Adrenal gland (tissue), 12 donors: ENCODE results near the gene TRAF6. TPM values are rescaled to one million over a fixed set of nuclear protein-coding genes. Genes with fewer than 3 reads are reported as not detected.

Experiments used
- DNase-seq, 7 donors: peaks; one replicate each; pipeline ENCODE4 v3.0.0-alpha.2; 2019 to 2020
- H3K27ac ChIP-seq, 5 donors: fragments of 200-600 bp; sonication (generic) in 4 of 5; 1 replicate in 3 of 5; 2 replicates in 2 of 5; pipeline versions ENCODE4 v1.5.1 to v1.8.0; 2016 to 2020; ENCODE audit warnings: mild to moderate bottlenecking in 1 of 5
- H3K27me3 ChIP-seq: fragments of 200-600 bp; 2 replicates; pipeline ENCODE4 v1.8.0; 2021
- H3K36me3 ChIP-seq, 2 donors: fragments of 200-600 bp; replicated peaks in 1 of 2; 1 replicate in 1 of 2; 2 replicates in 1 of 2; pipeline versions ENCODE4 v1.5.1 to v1.8.0; 2018 to 2022
- H3K4me1 ChIP-seq, 2 donors: fragments of 200-600 bp; replicated peaks in 1 of 2; 1 replicate in 1 of 2; 2 replicates in 1 of 2; pipeline versions ENCODE4 v1.5.1 to v1.8.0; 2018 to 2021
- H3K4me3 ChIP-seq, 4 donors: fragments of 200-600 bp; sonication (generic) in 3 of 4; one replicate each; pipeline ENCODE4 v1.5.1; 2016 to 2018
- H3K9me3 ChIP-seq, 3 donors: fragments of 200-600 bp; sonication (generic) in 1 of 3; replicated peaks in 1 of 3; 1 replicate in 2 of 3; 2 replicates in 1 of 3; pipeline versions ENCODE4 v1.5.1 to v1.8.0; 2016 to 2021
- POLR2A ChIP-seq, 2 donors: fragments of 450-650 bp; IDR thresholded peaks; one replicate each; pipeline ENCODE4 v1.6.1; 2017; ENCODE audit warnings: antibody characterized with exemption in 2 of 2, mild to moderate bottlenecking in 2 of 2, moderate library complexity in 1 of 2
- WGBS, 4 donors: extraction: QIAGEN DNeasy Blood & Tissue Kit in 2 of 4; methylation state at CpG; one replicate each; pipeline versions ENCODE4 v1.1.5 to v1.1.7; 2013 to 2017; 5-methylcytosine and 5-hydroxymethylcytosine counted together
- intact Hi-C, 2 donors: fragments of 100-400 bp; cut with DNase I; formaldehyde crosslinking; loops; one replicate each; pipeline versions ENCODE4 v1.14.1 to v1.15.0; 2022 to 2023
- polyA plus RNA-seq, 3 donors: library from polyadenylated mRNA; stranded (reverse); fragments of 200-250 nt in 2 of 3; fragments of 350-450 nt in 1 of 3; fragmentation: Illumina TruSeq in 1 of 3; extraction: RNeasy Lipid Tissue Mini Kit (QIAGEN cat#74804) in 1 of 3; gene quantifications; one replicate each; pipeline ENCODE4 v1.2.3, GENCODE V29; 2013 to 2014
- total RNA-seq, 9 donors: library from RNA; depleted of rRNA in 4 of 9; stranded (reverse); fragments of >200 nt in 4 of 9; fragments of 120-200 nt in 1 of 9; fragmentation: NEBNext Ultra II Directional in 1 of 9; extraction: Animal tissue kit (Norgen Biotek cat#: 25700) in 1 of 9; gene quantifications; one replicate each; pipeline versions ENCODE4 v1.1.0 to v1.2.4, GENCODE V29; 2013 to 2023
- TF ChIP-seq, protein P1 (sequence below), 6 experiments: fragments of 450-650 bp in 4 of 6; fragments of 200-600 bp in 2 of 6; sonication (generic) in 1 of 6; IDR thresholded peaks; 1 replicate in 5 of 6; 2 replicates in 1 of 6; pipeline versions ENCODE4 v1.5.1 to v1.8.0; 2016 to 2021; ENCODE audit warnings: antibody characterized with exemption in 6 of 6, mild to moderate bottlenecking in 2 of 6, moderate library complexity in 1 of 6
- donor health status: healthy with polysubstance abuse.
- donor health status: Bipolar disorder and iron deficiency.
- donor health status: DM: yes; HTN: yes; CAD: no.
- donor health status: DM: no; HTN: no; CAD: no.
- donor health status: DM: no; HTN: no; CAD: no.
- donor health status: DM: yes; HTN: yes; CAD: no.

Gene TRAF6
- total and polyA plus RNA-seq, 12 donors, result 2.3 to 18.5 (median 14.6) TPM

GRCh38 chr11:36492724-36493304, 17.3 kb downstream of the TRAF6 start:
- DNase-seq, result peak in 1 of 7 donors; percentile 27
- H3K4me3 ChIP-seq, result no peak overlapping the region
- intact Hi-C loops, result no loop called here
- no peaks in the 10 kb centered on the region for H3K4me1 ChIP-seq
- H3K27me3 ChIP-seq, result no peaks in the 10 kb centered on the region
- no peak overlapping the region for H3K27ac ChIP-seq
- TF ChIP-seq, protein P1, sequence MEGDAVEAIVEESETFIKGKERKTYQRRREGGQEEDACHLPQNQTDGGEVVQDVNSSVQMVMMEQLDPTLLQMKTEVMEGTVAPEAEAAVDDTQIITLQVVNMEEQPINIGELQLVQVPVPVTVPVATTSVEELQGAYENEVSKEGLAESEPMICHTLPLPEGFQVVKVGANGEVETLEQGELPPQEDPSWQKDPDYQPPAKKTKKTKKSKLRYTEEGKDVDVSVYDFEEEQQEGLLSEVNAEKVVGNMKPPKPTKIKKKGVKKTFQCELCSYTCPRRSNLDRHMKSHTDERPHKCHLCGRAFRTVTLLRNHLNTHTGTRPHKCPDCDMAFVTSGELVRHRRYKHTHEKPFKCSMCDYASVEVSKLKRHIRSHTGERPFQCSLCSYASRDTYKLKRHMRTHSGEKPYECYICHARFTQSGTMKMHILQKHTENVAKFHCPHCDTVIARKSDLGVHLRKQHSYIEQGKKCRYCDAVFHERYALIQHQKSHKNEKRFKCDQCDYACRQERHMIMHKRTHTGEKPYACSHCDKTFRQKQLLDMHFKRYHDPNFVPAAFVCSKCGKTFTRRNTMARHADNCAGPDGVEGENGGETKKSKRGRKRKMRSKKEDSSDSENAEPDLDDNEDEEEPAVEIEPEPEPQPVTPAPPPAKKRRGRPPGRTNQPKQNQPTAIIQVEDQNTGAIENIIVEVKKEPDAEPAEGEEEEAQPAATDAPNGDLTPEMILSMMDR (IDR thresholded peaks at IDR 0.05), result peak; percentile 57 to 85 (median 66)
- no peak for TF ChIP-seq POLR2A (IDR thresholded peaks at IDR 0.05)
- H3K9me3 ChIP-seq, result no peaks in the 10 kb centered on the region
- H3K36me3 ChIP-seq, result peaks cover 0 to 73% of the 10 kb centered on the region in 2 donors

- no peaks in the 10 kb centered on the region for H3K27me3 ChIP-seq
- H3K9me3 ChIP-seq, result no peaks in the 10 kb centered on the region
- H3K4me3 ChIP-seq, result no peak overlapping the region
- H3K27ac ChIP-seq, result no peak overlapping the region
- intact Hi-C loops, result no loop called here
- no peak for DNase-seq
- TF ChIP-seq, protein P1 (IDR thresholded peaks at IDR 0.05), result no peak
- H3K4me1 ChIP-seq, result peaks cover 0 to 13% of the 10 kb centered on the region in 2 donors
- H3K36me3 ChIP-seq, result peaks cover 0 to 66% of the 10 kb centered on the region in 2 donors
- 90 to 93% (median 91%) methylated on average over 16 of the region's 16 CpGs for WGBS, 4 donors
Observed at GRCh38 chr11:36490026-36490806, 19.9 kb downstream of the TRAF6 start.

DNA sequence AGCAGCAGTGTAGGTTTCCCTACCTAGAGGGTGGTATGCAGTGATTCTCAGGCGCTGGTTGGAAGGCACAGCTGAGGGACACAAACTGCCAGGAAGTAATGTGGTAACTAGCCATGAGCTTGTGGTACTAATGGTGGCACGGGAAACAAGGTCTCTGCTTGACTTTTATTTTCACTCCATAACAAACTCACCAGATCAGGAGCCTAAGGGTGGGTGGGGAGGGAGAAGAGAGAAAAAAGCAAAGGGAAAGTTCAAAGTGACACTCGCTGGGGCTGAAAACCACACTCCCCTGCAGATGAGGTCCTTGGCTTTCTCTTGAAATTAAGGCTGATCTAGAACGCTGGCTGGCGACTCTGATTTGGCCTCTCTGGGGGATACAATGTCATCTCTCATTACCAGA, 22.0 kb downstream of the TRAF6 start:
- 62 to 71% (median 67%) methylated on average over 5 of the region's 5 CpGs for WGBS, 4 donors
- intact Hi-C loops, result no loop called here
- Histone ChIP-seq H3K4me3 (no peak overlapping the region), H3K9me3 (no peaks in the 10 kb centered on the region), H3K27ac (peak overlapping the region in 1 of 5 donors; percentile 33), H3K4me1 (peaks cover 0 to 13% of the 10 kb centered on the region in 2 donors), H3K36me3 (peaks cover 0 to 58% of the 10 kb centered on the region in 2 donors), H3K27me3 (no peaks in the 10 kb centered on the region)
- TF ChIP-seq POLR2A (IDR thresholded peaks at IDR 0.05), result no peak
- TF ChIP-seq, protein P1 (IDR thresholded peaks at IDR 0.05), result no peak
- no peak for DNase-seq

GRCh38 chr11:36487619-36488018, 22.5 kb downstream of the TRAF6 start:
- intact Hi-C loops, result no loop called here
- H3K36me3 ChIP-seq, result peaks cover 0 to 58% of the 10 kb centered on the region in 2 donors
- H3K4me1 ChIP-seq, result peaks cover 0 to 13% of the 10 kb centered on the region in 2 donors
- H3K4me3 ChIP-seq, result no peak overlapping the region
- no peaks in the 10 kb centered on the region for H3K9me3 ChIP-seq
- peak overlapping the region in 1 of 5 donors; percentile 34 for H3K27ac ChIP-seq
- 69 to 82% (median 74%) methylated on average over 4 of the region's 4 CpGs for WGBS, 4 donors
- no peak for DNase-seq
- H3K27me3 ChIP-seq, result no peaks in the 10 kb centered on the region
- TF ChIP-seq, protein P1 (IDR thresholded peaks at IDR 0.05), result no peak
- TF ChIP-seq POLR2A (IDR thresholded peaks at IDR 0.05), result no peak
